IMR-90 (cell line): ENCODE data around the gene SCFD2. TPM values are rescaled to one million over a fixed set of nuclear protein-coding genes. Genes with fewer than 3 reads are reported as not detected.

Source experiments
- ATAC-seq: fragments of 200-7000 bp; cut with Tn5 transposase; 2 replicates; pipeline ENCODE4 v1.9.1; 2020; ENCODE audit warnings: low read depth, mild to moderate bottlenecking, moderate library complexity
- BruUV-seq: library from RNA; stranded (reverse); fragments of 400-500 nt; replicated peaks from 2 replicates; lab custom pipeline; 2021; lab: Mats Ljungman, UMichigan
- CTCF ChIA-PET: fragments of 300-600 bp; formaldehyde crosslinking; extraction: SDS; loops from one replicate; lab custom pipeline; 2021; ENCODE audit warnings: antibody characterized with exemption; lab: Yijun Ruan, JAX
- POLR2A ChIA-PET: fragments of 300-600 bp; sonication (Branson Sonifier 250); formaldehyde crosslinking; loops from one replicate; lab custom pipeline; 2022; ENCODE audit warnings: antibody characterized with exemption; ENCODE audit not compliant: unreplicated experiment; lab: Charles Lee
- DNase-seq: peaks from one replicate; pipeline ENCODE4 v3.0.0; 2013
- H2AFZ ChIP-seq: replicated peaks from 2 replicates; pipeline ENCODE3; 2013; ENCODE audit warnings: low read length, mild to moderate bottlenecking; ENCODE audit not compliant: poor library complexity
- H2AK5ac ChIP-seq: 2 replicates; pipeline ENCODE4 v1.6.1; 2013; ENCODE audit warnings: low read depth, low read length, inconsistent platforms
- H2AK9ac ChIP-seq: replicated peaks from 2 replicates; pipeline ENCODE3; 2013; ENCODE audit warnings: mild to moderate bottlenecking, low read depth, low read length, moderate library complexity; ENCODE audit not compliant: poor library complexity
- H2BK120ac ChIP-seq: 2 replicates; pipeline ENCODE4 v1.6.1; 2013; ENCODE audit warnings: low read depth, low read length, inconsistent platforms
- H2BK15ac ChIP-seq: 3 replicates; pipeline ENCODE4 v1.6.1; 2013; ENCODE audit warnings: low read depth, low read length, inconsistent platforms
- H2BK20ac ChIP-seq: 2 replicates; pipeline ENCODE4 v1.6.1; 2013; ENCODE audit warnings: low read depth, mild to moderate bottlenecking, inconsistent platforms, low read length, moderate library complexity
- H2BK5ac ChIP-seq: 2 replicates; pipeline ENCODE4 v1.6.1; 2013; ENCODE audit warnings: mild to moderate bottlenecking, low read depth, low read length, inconsistent platforms; ENCODE audit not compliant: poor library complexity, severe bottlenecking
- H3K14ac ChIP-seq: replicated peaks from 2 replicates; pipeline ENCODE4 v1.6.1; 2013; ENCODE audit warnings: low read depth, low read length, inconsistent platforms
- H3K18ac ChIP-seq: 2 replicates; pipeline ENCODE4 v1.6.1; 2013; ENCODE audit warnings: low read depth, low read length, control low read depth
- H3K23ac ChIP-seq: 2 replicates; pipeline ENCODE4 v1.6.1; 2013; ENCODE audit warnings: low read depth, low read length, inconsistent platforms
- H3K27ac ChIP-seq: 2 replicates; pipeline ENCODE4 v1.5.1; 2013; ENCODE audit warnings: mild to moderate bottlenecking, control low read depth, low read length; ENCODE audit not compliant: insufficient read depth
- H3K27me3 ChIP-seq: 2 replicates; pipeline ENCODE4 v1.6.1; 2013; ENCODE audit warnings: low read length; ENCODE audit not compliant: control insufficient read depth, insufficient read depth
- H3K36me3 ChIP-seq: 2 replicates; pipeline ENCODE4 v1.6.1; 2013; ENCODE audit warnings: low read length, mixed read lengths; ENCODE audit not compliant: control insufficient read depth, insufficient read depth
- H3K4ac ChIP-seq: 2 replicates; pipeline ENCODE4 v1.6.1; 2013; ENCODE audit warnings: low read depth, low read length, inconsistent platforms
- H3K4me1 ChIP-seq: 2 replicates; pipeline ENCODE4 v1.6.1; 2013; ENCODE audit warnings: low read length, mixed read lengths; ENCODE audit not compliant: control insufficient read depth, insufficient read depth
- H3K4me2 ChIP-seq: 2 replicates; pipeline ENCODE4 v1.6.1; 2013; ENCODE audit warnings: low read depth, mild to moderate bottlenecking, control low read depth, low read length, moderate library complexity
- H3K4me3 ChIP-seq: 2 replicates; pipeline ENCODE4 v1.5.1; 2013; ENCODE audit warnings: low read depth, mild to moderate bottlenecking, control low read depth, low read length, moderate library complexity; ENCODE audit not compliant: insufficient read depth
- H3K56ac ChIP-seq: 2 replicates; pipeline ENCODE4 v1.6.1; 2013; ENCODE audit warnings: low read length, inconsistent platforms; ENCODE audit not compliant: insufficient read depth; ENCODE audit errors: extremely low read depth
- H3K79me1 ChIP-seq, 2 experiments: 2 replicates each; pipeline ENCODE4 v1.6.1; 2013; ENCODE audit warnings: low read length in 2 of 2, inconsistent platforms in 1 of 2, low read depth in 1 of 2
- H3K9ac ChIP-seq: 2 replicates; pipeline ENCODE4 v1.6.1; 2013; ENCODE audit warnings: low read depth, low read length, control low read depth
- H3K9me1 ChIP-seq: 2 replicates; pipeline ENCODE4 v1.6.1; 2013; ENCODE audit warnings: low read length, inconsistent platforms; ENCODE audit not compliant: insufficient read depth
- H3K9me3 ChIP-seq: 2 replicates; pipeline ENCODE4 v1.6.1; 2013; ENCODE audit warnings: low read length; ENCODE audit not compliant: control insufficient read depth, insufficient read depth
- H4K20me1 ChIP-seq: 2 replicates; pipeline ENCODE4 v1.6.1; 2013; ENCODE audit warnings: low read length, inconsistent platforms; ENCODE audit not compliant: insufficient read depth
- H4K5ac ChIP-seq: 2 replicates; pipeline ENCODE4 v1.6.1; 2013; ENCODE audit warnings: mild to moderate bottlenecking, low read depth, low read length, control low read depth
- H4K8ac ChIP-seq, 2 experiments: 2 replicates each; pipeline ENCODE4 v1.6.1; 2013; ENCODE audit warnings: low read depth in 2 of 2, low read length in 2 of 2, control low read depth in 1 of 2, inconsistent platforms in 1 of 2
- H4K91ac ChIP-seq: 2 replicates; pipeline ENCODE4 v1.6.1; 2013; ENCODE audit warnings: low read depth, low read length, inconsistent platforms; ENCODE audit not compliant: insufficient read depth
- FOS ChIP-seq: fragments of 150-350 bp; IDR thresholded peaks from 2 replicates; pipeline ENCODE4 v1.6.1; 2016; ENCODE audit warnings: low read depth, low read length
- MAFK ChIP-seq: IDR thresholded peaks from 2 replicates; pipeline ENCODE4 v1.6.1; 2012; ENCODE audit warnings: low read depth, low read length, improper control_type of control experiment
- MXI1 ChIP-seq: IDR thresholded peaks from 2 replicates; pipeline ENCODE4 v1.6.1; 2012; ENCODE audit warnings: low read depth, mild to moderate bottlenecking, low read length, moderate library complexity, borderline replicate concordance
- POLR2A ChIP-seq: IDR thresholded peaks from 2 replicates; pipeline ENCODE4 v1.6.1; 2012; ENCODE audit warnings: mild to moderate bottlenecking, low read depth, low read length
- RAD21 ChIP-seq: IDR thresholded peaks from 2 replicates; pipeline ENCODE4 v1.6.1; 2012; ENCODE audit warnings: low read length, improper control_type of control experiment
- RCOR1 ChIP-seq: IDR thresholded peaks from 2 replicates; pipeline ENCODE4 v1.6.1; 2012; ENCODE audit warnings: mild to moderate bottlenecking, low read length, improper control_type of control experiment; ENCODE audit not compliant: insufficient replicate concordance
- RFX5 ChIP-seq: IDR thresholded peaks from 2 replicates; pipeline ENCODE4 v1.8.0; 2012; ENCODE audit warnings: low read depth, mild to moderate bottlenecking, low read length, moderate library complexity
- WGBS, 2 experiments: methylation state at CpG; one replicate each; pipeline versions ENCODE4 v1.1.5 to v1.1.7; 2013; ENCODE audit warnings: missing lambda C conversion rate in 2 of 2; ENCODE audit not compliant: insufficient read length in 1 of 2; ENCODE audit errors: extremely low coverage in 2 of 2; 5-methylcytosine and 5-hydroxymethylcytosine counted together
- dilution Hi-C: fragments of 300-500 bp; cut with HindIII; formaldehyde crosslinking; loops from one replicate; pipeline ENCODE4 v1.14.3; 2018; ENCODE audit warnings: low sequenced_read_pairs; ENCODE audit not compliant: unreplicated experiment
- in situ Hi-C: fragments of 300-500 bp; cut with MboI; formaldehyde crosslinking; loops from 3 replicates; pipeline ENCODE4 v1.14.3; 2019; ENCODE audit warnings: low sequenced_read_pairs, inconsistent platforms, mixed read lengths
- intact Hi-C: fragments of 100-400 bp; cut with micrococcal nuclease; formaldehyde crosslinking; loops from 2 replicates; pipeline ENCODE4 v1.10.0; 2022
- polyA plus RNA-seq, 3 experiments: library from polyadenylated mRNA; depleted of rRNA; stranded (reverse); fragments of >200 nt; gene quantifications; 2 replicates each; pipeline ENCODE4 v1.2.3, GENCODE V29; 2012; ENCODE audit warnings: low replicate concordance in 1 of 3
- total RNA-seq: library from RNA; depleted of rRNA; stranded (reverse); fragments of >200 nt; gene quantifications from 2 replicates; pipeline ENCODE4 v1.2.3, GENCODE V29; 2012
- TF ChIP-seq, protein P1 (sequence below): fragments of 150-350 bp; IDR thresholded peaks from 2 replicates; pipeline ENCODE4 v1.6.1; 2016; ENCODE audit warnings: low read depth, mild to moderate bottlenecking, low read length, moderate library complexity, borderline replicate concordance
- TF ChIP-seq, protein P2 (sequence below): conservative IDR thresholded peaks from 2 replicates; pipeline ENCODE4 v1.5.1; 2012; ENCODE audit warnings: mild to moderate bottlenecking, low read depth, low read length, improper control_type of control experiment
- TF ChIP-seq, protein P3 (sequence below): fragments of 150-350 bp; IDR thresholded peaks from 2 replicates; pipeline ENCODE4 v1.6.1; 2017; ENCODE audit warnings: mild to moderate bottlenecking, antibody characterized with exemption, low read length, low read depth

SCFD2 gene
- total and polyA plus RNA-seq, 2 of the 4 experiments (the other 2 are of a cell fraction), result 18.9 to 62.4 TPM

DNA sequence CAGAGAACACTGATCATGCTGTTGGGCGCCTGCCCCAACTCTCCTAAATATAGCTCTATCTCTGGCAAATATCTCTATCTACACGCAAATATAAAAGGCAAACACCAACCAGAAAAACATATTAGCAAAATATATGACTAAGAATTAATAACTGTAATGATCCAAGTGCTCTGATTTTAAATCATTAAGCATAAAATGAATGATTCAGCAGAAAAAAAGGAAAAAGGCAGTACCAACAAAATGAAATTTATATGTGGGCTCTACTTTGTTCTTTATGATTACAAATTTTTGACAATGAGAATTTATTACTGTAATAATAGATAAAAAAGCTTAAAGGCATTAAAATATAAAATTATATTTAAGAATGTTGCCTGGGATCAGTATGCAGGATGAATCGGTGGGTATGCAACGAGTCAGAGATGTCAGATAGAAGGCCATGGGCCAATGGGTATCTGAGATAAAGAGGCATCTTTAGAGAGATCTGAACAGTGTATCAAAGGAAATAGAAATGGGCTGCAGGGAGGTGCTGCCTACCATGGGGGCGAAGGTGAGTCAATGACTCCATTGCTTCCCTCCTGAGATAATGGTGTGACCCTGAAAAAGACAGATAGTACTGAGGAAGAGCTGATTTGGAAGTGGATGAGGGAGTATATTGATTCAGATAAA lies 234.8 kb downstream of the SCFD2 start (continued):
- TF ChIP-seq, protein P1, sequence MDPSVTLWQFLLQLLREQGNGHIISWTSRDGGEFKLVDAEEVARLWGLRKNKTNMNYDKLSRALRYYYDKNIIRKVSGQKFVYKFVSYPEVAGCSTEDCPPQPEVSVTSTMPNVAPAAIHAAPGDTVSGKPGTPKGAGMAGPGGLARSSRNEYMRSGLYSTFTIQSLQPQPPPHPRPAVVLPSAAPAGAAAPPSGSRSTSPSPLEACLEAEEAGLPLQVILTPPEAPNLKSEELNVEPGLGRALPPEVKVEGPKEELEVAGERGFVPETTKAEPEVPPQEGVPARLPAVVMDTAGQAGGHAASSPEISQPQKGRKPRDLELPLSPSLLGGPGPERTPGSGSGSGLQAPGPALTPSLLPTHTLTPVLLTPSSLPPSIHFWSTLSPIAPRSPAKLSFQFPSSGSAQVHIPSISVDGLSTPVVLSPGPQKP, result no peak
- no peak for TF ChIP-seq RAD21

DNA sequence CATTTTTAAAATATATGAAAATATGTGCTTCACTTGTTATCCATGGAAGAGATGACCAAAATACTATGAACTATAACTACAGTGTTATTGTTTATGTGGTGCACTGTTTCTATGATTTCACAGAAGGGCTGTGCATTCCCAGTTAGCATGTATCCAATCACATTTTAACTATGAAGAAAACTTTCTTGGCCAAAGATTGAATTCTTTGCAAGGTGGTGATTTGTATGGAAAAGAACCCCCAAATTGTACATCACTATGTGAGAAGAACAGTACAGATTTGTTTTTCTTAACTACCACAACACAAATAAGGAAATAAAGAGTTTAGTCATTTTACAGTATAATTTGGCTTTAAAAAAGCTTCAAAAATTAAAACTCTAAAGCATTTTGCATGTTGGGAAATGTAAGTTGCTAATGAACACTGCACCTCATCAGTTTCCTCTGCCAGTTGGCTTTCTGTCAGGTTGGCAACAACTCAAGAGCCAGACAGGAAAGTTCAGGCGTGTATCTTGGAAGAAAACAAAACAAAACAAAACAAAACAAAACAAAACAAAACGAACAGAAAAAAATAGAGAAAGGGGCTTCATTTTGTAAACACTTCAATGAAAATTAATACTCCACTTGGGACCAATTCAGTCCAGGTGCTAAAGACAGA lies 237.0 kb downstream of the SCFD2 start:
- no TSS peak for BruUV-seq
- dilution Hi-C loops, result no loop called here
- Histone ChIP-seq H4K91ac (no peak overlapping the region), H3K56ac (no peak overlapping the region), H2BK15ac (no peak overlapping the region), H2AK9ac (no peak overlapping the region), H3K36me3 (no peaks in the 10 kb centered on the region), H2AK5ac (no peak overlapping the region), H3K4ac (no peak overlapping the region), H4K5ac (no peak overlapping the region; the same call in 1 of the 2 replicates), H2BK5ac (no peak overlapping the region), H3K4me1 (peaks cover 1% of the 10 kb centered on the region; the same call in 1 of the 2 replicates), H3K14ac (no peak overlapping the region), H2BK20ac (no peak overlapping the region), H4K8ac (no peak overlapping the region), H2BK120ac (no peak overlapping the region), H3K9me1 (0 out of 2 replicates have a peak, but pooled peaks cover 3% of the 10 kb centered on the region), H3K9ac (no peak overlapping the region), H3K4me3 (no peak overlapping the region), H3K79me1 (peaks cover 0 to 3% of the 10 kb centered on the region in 2 experiments; a peak in 1 of 4 replicates), H4K20me1 (no peaks in the 10 kb centered on the region), H2AFZ (no peak overlapping the region), H3K27ac (no peak overlapping the region), H3K9me3 (no peaks in the 10 kb centered on the region), H3K27me3 (no peaks in the 10 kb centered on the region), H3K23ac (no peak overlapping the region), H3K18ac (no peak overlapping the region; the same call in 1 of the 2 replicates), H3K4me2 (no peak overlapping the region)
- in situ Hi-C loops, result no loop called here
- CTCF ChIA-PET, result no interaction called here
- intact Hi-C loops, result no loop called here
- WGBS, 2 experiments, result no CpG with 5 or more reads among the region's 2 CpGs
- no peak for ATAC-seq
- POLR2A ChIA-PET, result no interaction called here
- DNase-seq, result no peak
- TF ChIP-seq RFX5, result no peak
- TF ChIP-seq FOS, result no peak
- TF ChIP-seq, protein P1, result no peak
- no peak for TF ChIP-seq MAFK
- no peak for TF ChIP-seq RAD21
- TF ChIP-seq, protein P2, sequence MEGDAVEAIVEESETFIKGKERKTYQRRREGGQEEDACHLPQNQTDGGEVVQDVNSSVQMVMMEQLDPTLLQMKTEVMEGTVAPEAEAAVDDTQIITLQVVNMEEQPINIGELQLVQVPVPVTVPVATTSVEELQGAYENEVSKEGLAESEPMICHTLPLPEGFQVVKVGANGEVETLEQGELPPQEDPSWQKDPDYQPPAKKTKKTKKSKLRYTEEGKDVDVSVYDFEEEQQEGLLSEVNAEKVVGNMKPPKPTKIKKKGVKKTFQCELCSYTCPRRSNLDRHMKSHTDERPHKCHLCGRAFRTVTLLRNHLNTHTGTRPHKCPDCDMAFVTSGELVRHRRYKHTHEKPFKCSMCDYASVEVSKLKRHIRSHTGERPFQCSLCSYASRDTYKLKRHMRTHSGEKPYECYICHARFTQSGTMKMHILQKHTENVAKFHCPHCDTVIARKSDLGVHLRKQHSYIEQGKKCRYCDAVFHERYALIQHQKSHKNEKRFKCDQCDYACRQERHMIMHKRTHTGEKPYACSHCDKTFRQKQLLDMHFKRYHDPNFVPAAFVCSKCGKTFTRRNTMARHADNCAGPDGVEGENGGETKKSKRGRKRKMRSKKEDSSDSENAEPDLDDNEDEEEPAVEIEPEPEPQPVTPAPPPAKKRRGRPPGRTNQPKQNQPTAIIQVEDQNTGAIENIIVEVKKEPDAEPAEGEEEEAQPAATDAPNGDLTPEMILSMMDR, result no peak
- TF ChIP-seq POLR2A, result no peak
- TF ChIP-seq, protein P3, sequence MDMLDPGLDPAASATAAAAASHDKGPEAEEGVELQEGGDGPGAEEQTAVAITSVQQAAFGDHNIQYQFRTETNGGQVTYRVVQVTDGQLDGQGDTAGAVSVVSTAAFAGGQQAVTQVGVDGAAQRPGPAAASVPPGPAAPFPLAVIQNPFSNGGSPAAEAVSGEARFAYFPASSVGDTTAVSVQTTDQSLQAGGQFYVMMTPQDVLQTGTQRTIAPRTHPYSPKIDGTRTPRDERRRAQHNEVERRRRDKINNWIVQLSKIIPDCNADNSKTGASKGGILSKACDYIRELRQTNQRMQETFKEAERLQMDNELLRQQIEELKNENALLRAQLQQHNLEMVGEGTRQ, result no peak
- TF ChIP-seq RCOR1, result no peak
- no peak for TF ChIP-seq MXI1
